Fibroblast of skin of scalp (primary cell): ENCODE measurements around the gene MPZL1. TPM values are rescaled to one million over a fixed set of nuclear protein-coding genes. Genes with fewer than 3 reads are reported as not detected.

ENCODE experiments used
- DNase-seq: peaks from one replicate; pipeline ENCODE4 v3.0.0-alpha.2; 2013
- polyA plus RNA-seq, 2 experiments: library from polyadenylated mRNA; unstranded; fragments of 120-200 nt; gene quantifications; one replicate each; pipeline ENCODE4 v1.2.1, GENCODE V29; 2013; ENCODE audit not compliant: insufficient read length in 2 of 2

Gene MPZL1
- polyA plus RNA-seq (2013, experiment 1 of 2; ENCODE audit: insufficient read length) = 124 TPM
- 129 TPM for polyA plus RNA-seq (2013, experiment 2 of 2; ENCODE audit: insufficient read length)

DNA sequence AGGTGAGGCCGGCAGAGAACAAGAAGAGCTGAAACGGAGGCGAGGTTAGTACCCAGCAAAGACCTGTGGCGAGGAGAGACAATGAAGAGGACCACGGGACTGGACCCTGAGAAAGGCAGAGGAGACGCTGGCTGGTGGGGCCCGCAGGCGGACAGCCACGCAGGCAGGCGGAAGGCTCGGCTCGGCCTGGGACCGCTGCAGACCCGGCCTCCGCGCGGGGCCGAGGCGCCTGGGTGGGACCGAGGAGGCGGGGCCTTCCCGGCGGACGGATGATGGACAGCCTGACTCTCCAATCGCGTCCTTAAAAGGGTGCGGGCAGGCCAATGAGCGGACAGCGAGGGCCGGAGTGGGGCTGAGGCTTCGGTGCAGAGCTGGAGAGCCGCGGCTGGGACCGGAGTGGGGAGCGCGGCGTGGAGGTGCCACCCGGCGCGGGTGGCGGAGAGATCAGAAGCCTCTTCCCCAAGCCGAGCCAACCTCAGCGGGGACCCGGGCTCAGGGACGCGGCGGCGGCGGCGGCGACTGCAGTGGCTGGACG lies at the start of gene MPZL1:
Gene MPZL1 (plus strand): TSS at position 366 of the 535 bp plus-strand sequence. CDS start 170 bp downstream, outside the sequence.
- peak; percentile 95 for DNase-seq

DNA sequence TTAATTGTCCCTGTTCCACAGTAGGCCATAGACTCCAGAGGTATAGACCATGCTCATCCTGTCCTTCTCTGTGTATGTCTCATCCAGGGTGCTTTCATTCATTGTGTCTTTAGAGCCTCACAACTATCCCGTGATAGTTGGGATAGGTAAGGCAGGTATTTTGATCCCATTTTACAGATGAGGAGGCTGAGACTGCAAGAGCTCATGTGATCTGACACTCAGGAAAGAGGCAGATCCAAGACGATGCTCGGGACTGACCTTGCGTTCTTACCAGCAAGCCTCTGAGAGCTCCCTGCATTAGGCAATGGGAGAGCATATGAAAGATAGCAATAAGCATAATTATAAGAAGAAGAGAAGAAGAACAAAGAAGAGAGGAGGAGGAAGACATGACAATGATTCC lies 49.0 kb upstream of the MPZL1 start:
- no peak for DNase-seq

DNA sequence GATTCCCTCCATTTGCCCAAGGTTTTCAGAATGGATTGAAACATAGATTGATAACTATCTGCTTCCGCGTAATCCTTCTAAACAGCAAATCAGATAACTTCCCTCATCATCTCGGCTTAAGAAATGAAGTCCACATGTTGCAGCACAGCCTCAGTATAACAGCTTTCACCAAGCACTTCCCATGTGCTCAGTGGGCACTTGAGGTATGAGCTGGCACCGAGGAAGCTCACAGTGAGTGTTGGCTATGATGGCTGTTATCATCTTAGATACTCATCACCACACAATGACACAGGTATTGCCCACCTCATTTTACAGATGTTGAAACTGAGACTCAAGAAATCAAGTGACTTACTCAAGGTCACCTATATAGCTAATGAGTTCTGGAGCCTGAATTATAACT lies 48.5 kb upstream of the MPZL1 start:
- DNase-seq = no peak

DNA sequence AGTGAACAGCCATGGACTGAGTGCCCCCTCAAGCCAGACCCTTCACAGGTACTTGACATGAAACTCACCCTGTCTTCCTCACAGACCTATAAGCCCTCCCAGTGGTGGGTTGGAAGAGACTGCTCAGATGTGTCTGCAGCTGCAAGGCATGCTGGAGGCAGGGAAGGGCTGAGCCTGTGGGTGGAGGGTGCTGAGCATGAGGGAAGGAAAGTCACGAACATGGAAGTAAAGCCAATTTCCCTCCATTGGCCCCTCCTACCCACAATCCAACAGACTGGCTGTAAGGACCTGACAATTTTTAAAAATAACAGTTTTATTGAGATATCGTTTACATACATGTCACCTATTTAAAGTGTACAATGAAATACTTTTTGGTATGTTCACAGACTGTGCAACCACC lies 47.6 kb upstream of the MPZL1 start:
- no peak for DNase-seq

DNA sequence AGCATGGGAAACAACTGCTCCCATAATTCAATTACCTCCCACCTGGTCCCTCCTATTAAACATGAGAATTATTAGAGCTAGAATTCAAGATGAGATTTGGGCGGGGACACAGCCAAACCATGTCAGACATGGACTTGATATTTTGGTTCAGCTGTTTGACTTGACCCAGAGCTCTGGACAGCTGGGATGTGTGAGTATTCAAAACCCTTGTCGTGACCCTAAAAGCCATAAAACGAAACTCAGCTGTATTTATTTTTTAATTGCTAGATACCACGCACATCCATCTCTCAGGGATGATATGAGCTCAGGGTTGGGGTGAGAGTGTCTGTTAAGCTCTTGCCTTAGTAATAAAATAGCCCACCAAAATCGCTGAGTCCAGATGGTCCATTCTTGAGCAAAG lies 46.3 kb upstream of the MPZL1 start:
- DNase-seq = no peak

DNA sequence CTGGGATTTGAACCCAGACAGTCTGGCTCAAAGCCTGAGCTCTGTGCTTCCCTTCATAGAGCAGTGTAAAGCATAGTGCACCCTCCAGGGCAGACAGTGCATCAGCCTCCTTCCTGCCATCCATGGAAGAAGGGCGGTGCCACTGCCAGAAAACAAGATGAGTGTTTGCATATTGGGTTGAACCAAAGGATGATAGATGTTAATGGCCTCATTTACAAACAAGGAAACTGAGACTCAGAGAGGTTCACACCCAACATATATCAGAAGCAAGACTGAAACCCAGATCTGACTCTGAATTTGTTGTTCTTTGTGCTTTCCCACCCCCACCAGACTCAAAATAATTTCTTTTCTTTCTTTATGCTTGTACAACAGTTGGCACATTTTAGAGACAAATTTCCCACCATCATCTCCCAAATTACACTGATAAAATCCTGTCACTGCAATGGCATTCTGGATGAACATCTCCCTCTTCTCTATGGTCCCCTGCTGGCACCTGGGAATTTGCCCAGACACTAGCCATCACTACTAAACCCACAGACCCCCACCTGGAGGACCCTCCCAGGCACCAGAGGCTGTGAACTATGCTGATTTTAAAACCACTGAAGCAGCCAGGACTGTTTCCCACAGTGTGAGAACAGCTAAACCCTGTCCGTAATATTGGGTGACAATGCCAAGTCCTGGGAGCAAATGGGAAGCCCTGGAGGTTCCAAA lies 45.4 kb upstream of the MPZL1 start:
- no peak for DNase-seq

DNA sequence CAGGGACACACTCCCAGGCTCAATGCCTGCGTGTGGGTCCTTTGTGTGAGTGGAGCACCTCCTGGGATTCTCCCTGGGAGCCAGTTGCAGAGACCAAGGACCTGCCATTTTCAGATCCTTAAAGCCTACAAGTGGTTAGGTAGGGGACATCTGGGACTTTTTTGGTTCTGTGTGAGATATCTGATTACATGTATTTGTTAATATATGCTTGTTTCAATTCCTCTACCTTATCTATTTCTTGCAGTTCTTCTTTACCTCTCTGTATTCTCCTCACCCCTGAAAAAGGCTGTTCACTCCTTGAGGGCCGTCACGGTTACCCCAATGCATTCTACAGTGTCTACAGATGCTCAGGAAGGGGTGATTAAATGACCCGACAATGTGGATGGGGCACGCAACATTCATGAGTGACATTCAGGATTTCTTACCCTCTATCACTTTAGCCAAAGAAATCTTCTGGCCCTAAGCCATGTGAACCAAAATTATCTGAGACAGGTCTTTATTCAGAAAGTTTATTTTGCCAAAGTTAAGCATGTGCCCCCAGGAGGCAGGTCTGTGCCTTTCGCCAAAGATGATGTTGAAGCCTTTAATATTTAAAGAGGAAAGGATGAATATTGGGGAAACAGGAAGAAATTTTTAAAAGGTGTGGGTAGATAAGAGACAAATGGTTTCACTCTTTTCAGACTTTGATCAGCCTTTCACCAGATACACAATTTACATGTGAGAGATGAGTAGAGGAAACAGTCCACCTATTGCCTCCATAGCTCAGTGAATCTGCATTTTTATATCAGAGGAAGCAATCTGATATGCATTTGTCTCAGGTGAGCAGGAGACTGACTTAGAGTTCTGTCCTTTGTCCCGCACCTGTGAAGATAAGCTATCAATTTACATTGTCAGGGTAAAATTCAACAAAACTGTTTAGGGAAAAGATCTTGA lies 44.6 kb upstream of the MPZL1 start:
- DNase-seq = no peak

DNA sequence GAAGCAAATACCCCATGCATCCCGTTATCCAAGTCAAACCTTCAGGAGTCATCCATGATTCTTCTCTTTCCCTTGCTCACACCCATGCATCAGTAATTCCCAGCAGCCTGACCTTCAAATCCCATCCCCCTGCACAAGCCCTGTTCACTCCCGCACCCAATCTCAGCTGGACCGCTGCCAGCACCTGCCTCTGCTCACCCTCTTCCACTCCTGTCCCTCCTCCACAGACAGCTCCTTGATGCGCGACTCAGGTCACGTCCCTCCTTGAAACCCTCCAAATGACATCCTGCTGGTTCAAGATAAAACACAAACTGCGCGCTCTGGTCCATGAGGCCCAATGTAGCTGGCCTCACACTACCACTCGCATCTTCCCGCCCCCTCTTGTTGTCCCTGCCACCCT lies 43.4 kb upstream of the MPZL1 start:
- no peak for DNase-seq

DNA sequence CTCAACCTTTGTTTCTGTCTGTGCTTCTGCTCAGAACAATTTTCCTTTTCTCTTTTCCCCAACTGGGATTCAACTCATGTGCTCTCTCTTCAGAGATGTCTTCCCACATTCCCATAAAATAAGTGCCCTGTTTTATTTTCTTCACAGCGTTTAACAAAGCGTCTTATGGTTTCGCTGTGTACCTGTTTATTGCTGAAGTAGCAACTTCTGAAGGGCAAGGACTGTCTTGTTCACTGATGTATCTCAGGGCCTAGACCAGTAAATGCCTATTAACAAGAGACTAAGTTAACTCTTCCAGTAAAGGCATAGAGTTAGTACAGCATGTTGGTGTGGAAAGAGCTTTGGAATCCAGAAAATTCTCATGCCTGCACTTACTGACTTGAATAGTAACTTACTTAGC lies 42.9 kb upstream of the MPZL1 start:
- DNase-seq = no peak

DNA sequence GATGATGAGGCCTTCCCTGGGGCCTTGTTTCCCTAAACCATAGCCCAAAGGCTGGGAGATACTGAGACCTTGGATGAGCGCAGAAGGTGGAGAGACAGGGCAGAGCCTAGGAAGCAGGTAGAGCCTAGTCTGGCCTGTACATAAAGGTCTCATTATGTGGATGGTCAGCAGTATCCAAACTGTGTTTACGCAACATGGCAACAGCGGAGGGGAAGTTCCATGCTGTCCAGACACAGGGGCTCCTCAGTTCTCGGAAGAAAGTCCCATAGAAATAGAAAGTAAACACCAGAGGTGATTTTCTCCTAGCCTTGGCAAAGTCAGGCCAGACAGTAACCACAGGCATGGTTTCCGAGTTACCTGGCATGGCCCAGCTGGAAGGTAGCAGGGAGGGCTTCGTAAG lies 42.1 kb upstream of the MPZL1 start:
- DNase-seq = no peak

DNA sequence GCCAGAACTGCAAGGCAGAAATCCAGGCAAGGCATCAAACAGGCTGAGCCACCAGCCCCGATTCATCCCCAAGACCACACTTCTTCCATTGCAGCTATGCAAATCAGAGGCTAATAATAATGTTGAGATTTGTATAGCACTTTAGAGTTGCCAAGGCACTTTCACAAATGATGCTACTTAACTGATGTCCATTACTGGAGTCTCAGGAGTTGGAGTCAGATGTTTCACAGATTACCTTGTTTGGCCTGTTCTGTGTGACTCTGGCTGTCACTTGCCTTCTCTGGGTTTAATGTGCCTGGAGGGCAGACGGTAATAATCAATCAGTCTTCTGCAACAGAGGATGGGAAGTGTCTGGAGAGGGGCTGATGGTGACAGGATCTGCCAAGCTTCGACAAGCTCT lies 40.8 kb upstream of the MPZL1 start:
- no peak for DNase-seq

DNA sequence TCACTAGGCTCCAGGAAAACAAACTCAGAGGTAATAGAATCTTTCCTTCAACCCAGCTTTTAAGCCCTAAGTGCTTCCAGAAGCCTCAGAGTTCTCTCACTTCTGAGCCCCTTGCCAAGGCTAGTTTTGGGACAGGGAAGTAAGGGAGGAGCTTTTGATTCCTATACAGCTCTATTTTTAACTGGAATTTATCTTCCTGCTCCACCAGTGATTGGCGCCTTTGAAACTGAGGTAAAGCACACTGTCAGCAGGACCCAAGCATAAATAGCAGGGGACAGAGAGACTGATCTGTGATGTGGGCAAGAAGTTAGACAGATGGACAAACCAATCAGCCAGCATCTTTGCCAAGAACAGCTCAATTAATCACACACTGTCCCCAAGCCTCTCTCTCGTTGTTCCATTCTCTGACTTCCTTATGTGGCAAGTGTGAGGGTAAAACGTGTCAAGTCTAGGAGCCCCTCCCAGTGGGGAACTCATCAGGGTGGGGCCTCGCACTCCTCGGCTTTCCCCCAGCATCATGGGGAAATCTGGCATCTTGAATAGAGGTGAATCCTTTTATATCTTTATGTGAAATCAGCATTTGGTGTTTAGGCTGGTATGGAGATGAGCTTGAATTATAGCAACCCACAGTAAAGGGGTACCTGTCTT lies 40.2 kb upstream of the MPZL1 start:
- no peak for DNase-seq

DNA sequence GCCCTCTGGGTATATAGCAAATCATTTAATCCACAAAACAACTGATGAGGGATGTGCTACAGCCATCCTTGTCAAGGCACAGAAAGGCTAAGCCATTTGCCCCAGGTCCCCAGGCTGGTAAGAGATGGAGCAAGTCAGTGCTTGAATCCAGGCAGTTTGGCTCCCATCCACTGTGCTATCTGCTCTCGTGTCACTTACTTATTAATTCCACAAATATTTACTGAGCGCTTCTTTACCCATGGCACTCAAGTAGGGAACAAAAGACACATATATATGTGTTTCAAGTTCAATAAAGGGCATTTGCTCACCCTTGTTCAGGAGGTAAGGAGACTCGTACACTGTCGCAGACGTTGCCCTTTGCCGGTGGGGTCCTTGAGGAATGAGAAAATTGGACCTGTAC lies 38.6 kb upstream of the MPZL1 start:
- DNase-seq = no peak

DNA sequence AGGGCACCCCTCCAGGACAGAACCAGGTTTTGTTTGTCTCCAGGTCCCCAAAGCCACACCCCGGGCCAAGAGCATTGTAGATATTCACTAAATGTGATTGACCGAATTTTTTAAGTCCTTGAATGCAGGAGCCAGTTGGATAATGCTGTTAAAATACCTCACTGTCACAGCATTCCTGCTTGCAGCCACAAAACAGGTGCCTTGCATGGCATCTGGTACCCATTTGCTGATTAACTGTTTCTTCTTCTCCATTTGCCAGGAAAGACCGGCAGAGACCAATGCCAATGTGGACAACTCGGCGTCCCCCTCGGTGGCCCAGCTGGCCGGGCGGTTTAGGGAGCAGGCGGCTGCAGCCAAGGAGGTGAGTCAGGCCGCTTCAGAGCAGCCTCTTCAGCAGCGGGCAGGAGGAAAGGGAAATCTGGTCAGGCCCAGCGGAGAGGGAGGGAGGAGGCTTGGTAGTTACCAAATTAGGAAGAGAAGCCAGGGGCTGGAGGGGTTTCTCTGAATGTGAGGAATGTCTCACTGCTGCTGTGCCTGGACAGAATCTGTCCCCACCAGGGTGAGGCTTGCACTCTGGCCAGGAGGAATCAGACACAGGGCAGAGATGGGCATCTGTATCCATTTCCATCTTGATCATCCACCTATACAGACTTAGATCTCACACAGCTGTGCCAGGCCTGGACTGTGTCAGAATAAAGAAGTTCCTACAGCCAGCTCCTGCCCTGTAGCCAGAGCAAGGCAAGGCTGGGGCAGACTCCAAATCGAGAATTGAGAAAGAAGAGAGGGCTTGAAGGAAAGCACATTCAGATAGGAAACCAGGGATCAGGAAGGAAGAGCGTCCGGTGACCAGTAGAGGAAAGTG lies 37.9 kb upstream of the MPZL1 start:
- DNase-seq = peak; percentile 66

DNA sequence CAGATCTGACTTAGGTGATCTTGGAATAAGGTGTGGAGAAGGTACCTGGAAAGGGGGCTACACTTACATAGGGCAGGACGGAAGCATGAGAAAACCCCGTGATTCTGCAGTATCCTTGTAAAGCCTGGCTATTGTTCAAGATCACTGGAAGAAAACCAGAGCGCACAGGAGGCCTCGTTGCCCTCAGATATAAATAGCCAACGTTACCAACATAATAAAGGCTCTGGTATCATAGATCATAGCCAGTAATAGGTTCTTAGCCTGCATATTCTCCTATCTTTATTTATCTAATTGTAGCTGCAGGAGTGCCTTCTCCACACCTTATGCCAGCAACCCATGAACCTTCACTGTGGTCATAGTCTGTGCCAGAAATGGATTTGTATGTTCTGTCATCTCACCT lies 35.9 kb upstream of the MPZL1 start:
- no peak for DNase-seq

DNA sequence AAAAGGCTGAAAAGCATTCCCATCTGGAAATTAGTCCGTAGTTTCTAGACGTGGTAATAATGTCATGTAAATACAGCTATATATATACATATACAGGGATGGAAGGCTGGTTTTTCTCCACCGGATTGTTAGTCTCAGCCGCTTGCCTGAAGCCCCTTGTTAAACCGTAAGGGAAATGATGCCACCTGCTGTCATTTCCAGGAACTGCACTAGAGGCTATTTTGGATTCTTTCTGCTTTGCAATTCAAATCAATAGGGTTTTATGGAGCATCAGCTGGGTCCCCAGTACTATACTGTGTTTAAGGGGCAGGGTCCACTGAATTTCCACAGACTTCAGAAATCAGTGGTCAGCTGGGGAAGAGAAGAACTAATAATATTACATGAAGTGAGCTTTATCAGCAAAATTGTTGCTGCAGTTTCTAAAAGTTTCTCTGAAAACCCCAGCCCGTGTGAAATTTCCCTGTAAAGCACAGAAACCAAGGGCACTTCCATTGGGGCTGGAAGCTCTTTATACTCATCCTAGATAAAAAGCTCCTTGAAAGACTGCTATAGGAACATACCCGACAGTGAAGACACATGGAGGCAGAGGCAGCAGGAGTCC lies 33.8 kb upstream of the MPZL1 start:
- DNase-seq = peak; percentile 78

DNA sequence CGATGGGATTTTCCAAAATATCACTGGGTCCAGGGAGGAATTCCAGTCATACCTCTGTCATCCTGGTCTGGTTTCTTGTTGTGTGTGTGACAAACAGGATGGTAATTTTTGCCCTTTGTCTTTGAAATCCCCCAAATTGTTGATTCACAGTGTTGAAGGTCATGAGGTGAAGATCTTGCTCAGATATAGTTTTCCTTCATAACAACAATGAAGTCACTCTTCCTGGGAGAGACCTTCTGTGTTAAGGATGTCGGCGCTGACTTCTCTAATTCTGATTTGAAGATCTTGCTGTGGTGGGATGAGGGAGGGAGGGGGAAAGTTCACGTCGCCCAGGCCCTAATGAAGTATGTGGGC lies 32.2 kb upstream of the MPZL1 start:
- DNase-seq = no peak

DNA sequence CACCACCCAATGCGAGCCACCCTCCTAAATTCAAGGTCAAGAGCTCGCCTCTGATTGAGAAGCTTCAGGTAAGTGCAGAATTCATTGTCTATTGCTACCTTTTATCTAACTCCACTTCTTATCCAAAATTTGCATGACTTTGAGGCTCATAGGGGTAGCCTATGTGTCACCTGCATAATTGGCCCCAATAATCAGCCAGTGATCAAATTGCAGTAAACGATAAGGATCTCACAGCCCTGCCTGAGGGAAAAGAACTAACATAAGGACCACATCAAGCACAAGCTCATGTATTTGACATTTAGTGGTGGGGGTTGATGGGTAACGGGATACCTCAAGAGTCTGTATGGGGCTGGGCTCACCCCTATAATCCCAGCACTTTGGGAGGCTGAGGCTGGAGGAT lies 31.7 kb upstream of the MPZL1 start:
- no peak for DNase-seq

DNA sequence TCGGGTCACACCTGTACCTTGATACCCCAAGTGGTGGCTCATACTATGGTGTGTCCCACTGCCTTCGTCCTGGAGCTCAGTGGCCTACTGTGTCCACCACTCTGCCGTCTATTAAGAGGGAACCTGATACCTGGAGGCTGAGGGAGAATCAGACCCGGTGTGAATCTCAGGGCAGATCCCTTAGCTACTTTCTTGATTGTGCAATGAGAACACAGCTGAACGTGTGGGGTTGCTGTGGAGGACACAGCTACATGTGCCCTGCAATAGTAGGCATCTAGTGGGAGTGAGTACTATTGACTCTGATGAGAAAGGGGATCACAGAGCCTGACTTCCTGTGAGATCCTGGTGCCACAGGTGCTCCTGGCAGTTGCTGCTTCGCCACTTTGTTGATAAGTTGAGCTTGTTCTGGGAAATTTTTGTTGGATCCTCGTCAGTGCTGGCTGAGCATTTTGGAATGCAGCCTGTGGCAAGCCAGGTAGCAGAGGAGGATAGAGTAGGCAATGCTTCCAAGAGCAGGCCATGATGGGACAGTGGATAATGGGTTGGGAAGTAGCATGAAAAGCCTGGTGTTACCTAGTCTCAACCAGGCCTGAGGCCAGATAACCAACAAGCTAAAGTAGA lies 28.2 kb upstream of the MPZL1 start:
- no peak for DNase-seq

DNA sequence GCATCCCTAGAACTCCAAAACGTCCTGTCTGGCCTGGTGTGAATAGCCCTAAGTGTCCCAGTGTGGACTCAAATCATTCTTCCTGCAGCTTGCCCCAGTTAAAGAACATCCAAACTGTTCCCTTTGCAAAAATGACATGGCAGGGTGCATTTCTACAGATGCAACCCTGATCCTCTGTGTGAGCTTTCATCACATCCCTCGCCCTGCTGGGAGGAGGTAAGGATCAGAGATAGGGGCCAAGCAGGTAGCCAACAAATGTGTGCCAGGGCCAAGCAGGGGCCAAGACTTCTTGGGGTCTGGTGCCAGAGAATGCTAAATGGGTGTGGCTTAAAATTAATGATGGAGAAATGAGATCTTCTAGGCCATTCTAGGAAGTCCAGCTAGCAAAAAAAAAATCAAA lies 27.1 kb upstream of the MPZL1 start:
- DNase-seq = no peak

DNA sequence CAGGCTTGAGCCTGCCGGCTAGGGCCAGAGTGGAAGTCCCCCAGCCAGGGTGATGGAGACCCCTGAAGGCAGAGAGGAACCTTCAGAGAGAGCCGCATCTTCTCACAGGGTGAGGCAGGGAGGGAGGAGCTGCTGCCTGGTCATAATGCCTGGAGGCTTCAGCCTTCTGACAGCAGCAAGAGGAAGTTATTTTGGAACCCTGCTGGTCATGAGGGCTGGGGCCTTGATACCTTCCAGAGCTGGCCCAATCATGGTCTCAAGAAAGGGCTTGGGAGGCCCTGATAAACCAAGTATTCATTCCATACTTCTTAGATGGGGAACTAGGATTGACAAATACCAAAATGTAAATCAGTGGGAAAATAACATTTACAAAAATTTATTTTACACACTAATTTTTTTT lies 26.6 kb upstream of the MPZL1 start:
- DNase-seq = no peak
